GM19025 (cell line): ENCODE results near the gene TRIM59.
"Not testable (repeated sequence)": the region's sequence is repeated elsewhere in the genome, so short reads cannot be mapped to it uniquely, and the experiment has no call there.

Source experiments
- ATAC-seq: cut with Tn5 transposase; IDR thresholded peaks from one replicate; pipeline ENCODE4 v1.9.1; 2021; ENCODE audit warnings: mild to moderate bottlenecking, low read depth, moderate library complexity; ENCODE audit not compliant: unreplicated experiment

TRIM59 gene

DNA sequence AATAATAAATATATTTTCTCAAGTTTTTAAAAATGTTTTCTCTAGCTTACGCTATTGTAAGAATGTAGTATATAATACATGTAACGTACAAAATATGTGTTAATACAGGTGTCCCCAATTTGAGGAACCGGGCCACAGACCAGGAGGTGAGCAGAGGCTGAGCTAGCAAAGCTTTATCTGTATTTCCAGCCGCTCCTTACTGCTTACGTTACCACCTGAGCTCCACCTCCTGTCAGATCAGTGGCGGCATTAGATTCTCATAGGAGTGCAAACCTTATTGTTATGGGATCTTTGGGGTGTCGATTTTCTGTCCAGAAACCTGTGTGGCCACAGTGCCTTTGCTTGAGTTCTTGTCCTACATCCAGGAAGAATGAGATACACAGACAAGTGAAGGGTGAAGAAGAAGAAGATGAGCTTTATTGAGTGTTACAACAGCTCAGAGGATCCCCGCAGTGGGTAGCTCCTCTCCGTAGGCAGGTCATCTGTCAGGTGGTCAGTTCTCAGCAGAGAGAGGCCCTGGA is 9.9 kb upstream of the TRIM59 start:
- no peak for ATAC-seq

DNA sequence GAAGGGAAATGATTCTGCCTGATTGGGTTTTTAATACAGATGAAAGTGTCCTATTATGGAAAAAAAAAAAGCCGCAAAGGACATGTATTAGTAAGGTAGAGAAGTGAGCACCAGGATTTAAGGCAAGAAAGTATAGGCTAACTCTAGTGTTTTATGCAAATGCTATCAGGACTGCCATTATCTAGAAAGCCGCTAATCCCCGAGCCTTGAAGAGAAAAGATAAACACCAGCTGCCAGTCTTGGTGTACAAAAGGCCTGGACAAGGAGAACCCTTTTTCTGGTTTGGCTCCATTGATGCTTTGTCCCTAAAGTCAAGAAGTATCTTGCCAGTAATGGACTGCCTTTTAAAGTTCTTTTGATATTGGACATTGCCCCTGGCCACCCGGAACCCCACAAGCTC is 8.6 kb upstream of the TRIM59 start:
- no peak for ATAC-seq

DNA sequence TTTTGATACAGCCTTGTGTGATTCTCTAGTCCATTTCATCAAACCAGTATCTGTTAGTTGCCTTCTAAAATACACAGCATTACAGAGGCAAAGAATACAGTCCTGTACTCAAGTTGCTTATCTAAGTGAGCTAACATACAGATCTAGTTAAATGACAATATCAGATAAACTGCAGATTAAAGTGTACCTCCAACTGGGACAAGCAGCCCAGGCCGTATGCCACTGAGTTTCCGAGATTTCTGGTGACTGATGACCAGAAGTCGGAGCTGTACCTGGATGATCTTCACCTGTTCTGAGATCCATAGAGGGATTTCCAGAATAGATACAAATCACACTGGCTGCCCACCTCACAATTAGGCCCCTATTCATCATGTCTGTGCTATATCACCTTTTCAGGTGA is 6.3 kb upstream of the TRIM59 start:
- ATAC-seq: no peak

DNA sequence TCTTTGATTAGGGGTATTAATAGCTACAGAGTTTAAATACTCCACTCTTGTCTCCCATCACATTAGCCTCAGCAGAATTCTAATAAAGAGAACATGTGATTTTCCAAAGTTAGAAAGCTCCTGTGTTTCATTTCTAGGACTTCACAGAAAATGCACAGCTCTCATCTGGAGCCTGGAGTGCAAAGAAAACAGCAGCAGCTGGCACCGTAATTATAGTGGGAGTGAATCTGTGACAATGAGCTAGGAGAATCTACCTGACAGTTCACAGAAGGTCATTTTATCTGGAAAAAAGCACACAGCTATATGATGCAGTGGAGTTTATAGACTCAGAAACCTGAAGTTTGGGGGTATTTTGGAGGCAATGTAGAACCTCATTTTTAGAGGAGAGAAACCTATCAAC is 5.4 kb upstream of the TRIM59 start:
- ATAC-seq: no peak

DNA sequence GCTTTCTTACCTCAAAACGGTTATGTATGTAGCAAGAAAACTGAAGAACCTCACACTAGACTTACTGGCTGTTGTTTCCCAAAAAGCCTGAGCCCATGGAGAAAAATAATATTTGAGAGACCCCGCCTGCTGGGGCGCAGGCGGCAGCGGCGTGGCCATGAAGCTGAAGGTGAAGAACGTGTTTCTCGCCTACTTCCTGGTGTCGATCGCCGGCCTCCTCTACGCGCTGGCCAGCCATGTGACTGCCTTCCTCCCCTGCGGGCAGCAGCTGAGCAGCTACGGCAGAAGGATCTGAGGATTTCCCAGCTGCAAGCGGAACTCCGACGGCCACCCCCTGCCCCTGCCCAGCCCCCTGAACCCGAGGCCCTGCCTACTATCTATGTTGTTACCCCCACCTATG is 2.7 kb upstream of the TRIM59 start:
- ATAC-seq: not testable (repeated sequence)

DNA sequence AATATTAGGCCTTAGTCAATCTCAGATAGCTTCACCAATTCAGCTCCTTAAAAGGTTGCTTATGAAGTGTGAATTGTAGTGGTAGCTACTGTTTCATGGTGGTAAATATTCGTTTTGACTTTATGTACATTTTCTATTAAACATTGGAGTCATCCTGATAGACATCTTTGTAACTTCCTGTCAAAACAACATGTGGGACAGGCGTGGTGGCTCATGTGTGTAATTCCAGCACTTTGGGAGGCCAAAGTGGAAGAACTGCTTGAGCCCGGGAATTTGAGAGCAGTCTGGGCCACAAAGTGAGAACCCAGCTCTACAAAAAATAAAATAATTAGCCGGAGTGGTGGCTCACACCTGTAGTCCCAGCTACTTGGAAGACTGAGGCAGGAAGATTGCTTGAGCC is 2.0 kb upstream of the TRIM59 start:
- ATAC-seq: no peak

DNA sequence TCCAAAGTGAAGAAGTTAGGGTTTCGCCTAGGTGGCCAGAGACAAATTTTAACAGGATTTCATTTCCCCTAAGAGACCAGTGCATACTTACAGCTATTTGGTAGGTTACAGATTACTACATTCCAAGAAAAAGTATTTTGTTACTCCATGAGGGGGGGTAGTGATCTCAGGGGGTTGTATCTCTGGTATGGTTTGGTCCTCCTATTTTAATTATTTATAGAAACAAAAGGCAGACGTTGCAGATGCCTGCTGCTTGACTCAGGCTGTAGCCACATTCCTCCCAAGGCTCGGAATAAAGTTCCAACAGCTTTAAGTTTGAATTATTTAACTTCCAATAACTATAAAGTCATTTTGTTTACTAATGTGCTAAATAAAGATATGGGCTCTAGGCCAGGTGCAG is 1.3 kb upstream of the TRIM59 start:
- no peak for ATAC-seq

DNA sequence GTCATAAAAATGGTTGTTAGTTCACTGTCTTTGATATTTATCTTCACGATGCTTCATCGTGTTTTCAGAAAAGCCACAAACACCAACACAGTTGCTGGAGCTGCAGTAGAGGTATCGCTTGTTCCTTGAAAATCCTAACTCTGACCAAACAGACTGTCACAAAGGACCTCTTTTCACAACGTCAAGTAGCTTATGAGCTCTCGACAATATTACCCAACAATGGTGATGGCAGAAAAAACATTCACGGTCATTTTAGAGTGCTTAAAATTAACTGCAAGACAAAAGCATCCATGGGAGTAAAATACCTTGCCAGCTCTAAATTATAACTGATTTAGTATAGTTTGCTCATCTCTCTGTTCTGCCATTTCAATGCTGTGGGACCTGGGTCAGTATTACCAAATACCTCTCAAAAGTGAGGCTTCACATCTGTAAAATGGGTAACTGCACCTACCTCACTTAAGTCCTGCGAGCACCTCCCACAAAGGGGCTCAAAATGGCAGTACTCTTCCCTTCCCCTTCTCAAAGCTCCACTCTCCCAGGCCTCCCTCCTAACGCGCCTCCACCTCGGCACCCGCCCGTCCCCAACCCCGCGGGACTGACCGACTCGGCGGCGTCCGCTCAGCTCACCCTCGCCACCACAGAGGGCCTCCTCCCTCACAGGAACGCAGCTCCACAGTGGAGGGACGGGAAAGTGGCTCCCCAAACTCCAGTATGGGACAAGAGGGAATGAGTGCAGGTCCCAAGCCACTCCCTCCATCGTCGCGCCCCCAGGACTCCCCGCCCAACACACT is 546 bp downstream of the TRIM59 start:
- ATAC-seq: peak; percentile 31

DNA sequence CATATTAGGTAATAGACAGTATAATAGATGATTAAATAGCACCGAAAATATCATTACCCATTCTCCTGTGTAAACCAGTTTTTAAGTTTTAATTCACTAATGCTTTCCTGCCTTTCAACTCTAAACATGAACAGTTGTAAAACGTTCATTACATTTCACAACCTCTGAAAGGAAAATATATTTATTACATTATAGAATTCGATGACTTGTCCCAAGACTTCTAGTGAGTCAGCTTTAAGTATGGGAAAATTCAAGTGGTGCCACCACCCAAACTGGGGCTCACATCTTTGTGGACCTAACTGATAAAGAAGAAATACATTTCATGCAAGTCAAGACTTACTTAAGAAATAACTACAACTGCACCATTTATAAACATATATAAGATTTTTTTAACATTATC is 2.0 kb downstream of the TRIM59 start:
- ATAC-seq: no peak

DNA sequence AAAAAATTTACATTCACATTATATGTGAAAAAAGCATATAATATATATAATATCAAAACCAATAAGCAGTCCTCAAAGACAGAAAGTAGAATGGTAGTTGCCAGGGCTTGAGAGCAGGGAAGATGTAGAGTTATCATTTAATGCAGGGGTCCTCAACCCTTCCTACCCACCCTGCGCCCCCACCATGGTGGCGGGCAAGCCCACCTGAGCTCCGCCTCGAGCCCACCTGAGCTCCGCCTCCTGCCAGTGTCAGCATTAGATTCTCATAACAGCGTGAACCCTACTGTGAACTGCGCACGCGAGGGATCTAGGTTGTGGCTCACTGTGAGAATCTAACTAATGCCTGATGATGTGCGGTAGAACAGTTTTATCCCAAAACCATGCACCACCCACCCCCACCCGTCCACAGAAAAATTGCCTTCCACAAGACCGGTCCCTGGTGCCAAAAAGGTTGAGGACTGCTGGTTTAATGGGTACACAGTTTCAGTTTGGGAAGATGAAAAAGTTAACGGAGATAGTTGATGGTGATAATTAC is 3.0 kb downstream of the TRIM59 start:
- ATAC-seq: no peak

DNA sequence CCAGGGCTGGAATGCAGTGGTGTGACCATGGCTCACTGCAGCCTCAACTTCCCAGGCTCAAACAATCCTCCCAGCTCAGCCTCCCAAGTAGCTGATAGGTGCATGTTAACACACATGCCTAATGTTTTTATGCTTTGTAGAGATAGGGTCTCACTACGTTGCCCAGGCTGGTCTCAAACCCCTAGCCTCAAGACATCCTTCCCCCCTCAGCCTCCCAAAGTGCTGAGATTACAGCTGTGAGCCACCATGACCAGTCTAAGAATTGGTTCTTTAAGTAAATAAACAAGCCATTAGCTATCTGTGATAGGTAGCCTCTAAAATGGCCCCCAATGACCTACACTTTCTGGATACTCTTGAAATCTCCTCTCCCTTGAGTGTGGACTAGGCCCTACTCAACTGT is 3.7 kb downstream of the TRIM59 start:
- no peak for ATAC-seq

DNA sequence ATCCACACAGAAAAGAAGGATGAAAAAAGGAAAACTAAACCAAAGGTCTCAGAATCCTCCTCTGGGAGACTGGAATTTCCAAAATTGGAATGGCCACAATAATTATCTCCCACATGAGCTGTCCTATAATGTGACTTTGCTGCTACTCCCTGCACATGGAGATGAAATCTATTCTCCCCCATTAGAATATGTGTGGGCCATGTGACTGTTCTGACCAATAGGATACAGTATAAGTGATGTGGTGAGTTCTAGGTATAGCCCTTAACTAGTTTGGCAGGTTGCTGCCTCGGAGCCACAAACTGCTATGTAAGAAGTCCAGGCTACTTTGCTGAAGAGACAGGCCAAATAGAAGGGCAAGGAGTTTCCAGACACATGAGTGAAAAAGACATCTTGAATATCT is 5.2 kb downstream of the TRIM59 start:
- ATAC-seq: no peak

DNA sequence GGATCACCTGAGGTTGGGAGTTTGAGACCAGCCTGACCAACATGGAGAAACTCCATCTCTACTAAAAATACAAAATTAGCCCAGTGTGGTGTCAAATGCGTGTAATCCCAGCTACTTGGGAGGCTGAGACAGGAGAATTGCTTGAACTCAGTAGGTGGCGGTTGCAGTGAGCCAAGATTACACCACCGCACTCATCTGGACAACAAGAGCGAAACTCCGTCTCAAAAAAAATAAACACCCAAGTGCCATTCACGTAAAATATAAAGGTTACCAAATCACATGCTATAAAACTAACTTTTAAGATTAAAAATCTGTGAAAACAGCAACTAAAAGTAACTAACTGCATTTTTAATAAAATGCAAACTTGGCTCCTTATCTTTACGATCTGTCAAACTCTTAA is 8.9 kb downstream of the TRIM59 start:
- no peak for ATAC-seq

DNA sequence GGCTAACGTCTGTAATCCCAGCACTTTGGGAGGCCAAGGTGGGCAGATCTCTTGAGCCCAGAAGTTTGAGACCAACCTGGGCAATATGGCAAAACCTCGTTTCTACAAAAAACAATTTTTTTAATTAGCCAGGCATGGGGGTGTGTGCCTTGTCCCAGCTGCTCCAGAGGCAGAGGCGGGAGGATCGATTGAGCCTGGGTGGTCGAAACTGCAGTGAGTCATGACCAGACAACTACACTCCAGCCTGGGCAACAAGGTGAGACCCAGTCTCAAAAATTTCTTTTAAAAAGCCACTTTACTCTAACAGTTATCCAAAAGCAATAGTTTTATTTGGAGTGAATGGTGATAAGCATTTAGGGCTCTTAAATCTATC is 12.5 kb downstream of the TRIM59 start:
- ATAC-seq: no peak

DNA sequence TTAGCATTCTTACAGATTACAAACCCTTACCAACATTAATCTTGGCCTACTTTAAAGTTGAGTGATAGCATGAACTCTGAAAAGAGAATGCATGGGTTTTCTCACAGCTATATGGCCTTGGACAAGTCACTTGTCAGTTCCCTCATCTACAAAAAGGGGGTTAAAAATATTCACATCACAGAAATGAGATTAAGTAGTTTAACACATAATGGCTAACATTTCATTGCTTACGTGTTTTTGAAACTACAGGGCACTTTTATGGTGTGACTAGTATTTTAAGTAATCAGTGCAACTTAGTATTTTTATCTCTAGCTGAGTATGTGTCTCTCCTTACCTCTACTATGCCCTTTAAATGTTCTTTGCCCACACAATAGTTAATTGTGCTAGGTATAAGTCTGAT is 13.8 kb downstream of the TRIM59 start:
- ATAC-seq: no peak

DNA sequence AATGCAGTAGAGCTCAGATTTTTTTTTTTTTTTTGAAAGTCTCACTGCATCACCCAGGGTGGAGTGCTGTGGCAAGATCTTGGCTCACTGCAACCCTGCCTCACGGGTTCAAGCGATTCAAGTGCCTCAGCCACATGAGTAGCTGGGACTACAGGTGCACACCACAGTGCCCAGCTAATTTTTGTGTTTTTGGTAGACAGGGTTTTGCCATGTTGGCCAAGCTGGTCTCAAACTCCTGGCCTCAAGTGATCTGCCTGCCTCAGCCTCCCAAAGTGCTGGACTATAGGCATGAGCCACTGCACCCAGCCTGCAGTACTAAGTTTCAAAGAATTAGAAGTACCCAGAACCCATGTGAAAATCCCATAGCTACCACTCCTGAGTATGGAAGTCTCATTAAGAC is 14.5 kb downstream of the TRIM59 start:
- ATAC-seq: no peak

DNA sequence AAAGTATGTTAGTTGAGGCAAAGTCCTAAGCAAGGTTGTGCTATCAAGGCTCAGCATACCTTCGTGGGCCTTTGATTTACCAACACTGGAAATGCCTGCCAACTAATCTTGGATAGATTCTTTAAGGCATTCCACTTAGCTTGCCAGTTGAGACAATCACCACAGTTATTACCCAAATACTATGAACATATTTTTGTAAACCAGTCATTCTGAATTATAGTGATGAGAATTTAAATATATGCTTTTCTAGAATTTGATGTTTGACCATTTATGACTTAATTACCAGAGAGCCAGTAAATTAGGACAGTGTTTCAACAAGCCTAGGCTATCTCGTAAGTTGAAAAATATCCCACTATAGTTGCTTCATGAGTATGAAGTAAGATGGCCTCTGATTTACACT is 15.5 kb downstream of the TRIM59 start:
- ATAC-seq: no peak

DNA sequence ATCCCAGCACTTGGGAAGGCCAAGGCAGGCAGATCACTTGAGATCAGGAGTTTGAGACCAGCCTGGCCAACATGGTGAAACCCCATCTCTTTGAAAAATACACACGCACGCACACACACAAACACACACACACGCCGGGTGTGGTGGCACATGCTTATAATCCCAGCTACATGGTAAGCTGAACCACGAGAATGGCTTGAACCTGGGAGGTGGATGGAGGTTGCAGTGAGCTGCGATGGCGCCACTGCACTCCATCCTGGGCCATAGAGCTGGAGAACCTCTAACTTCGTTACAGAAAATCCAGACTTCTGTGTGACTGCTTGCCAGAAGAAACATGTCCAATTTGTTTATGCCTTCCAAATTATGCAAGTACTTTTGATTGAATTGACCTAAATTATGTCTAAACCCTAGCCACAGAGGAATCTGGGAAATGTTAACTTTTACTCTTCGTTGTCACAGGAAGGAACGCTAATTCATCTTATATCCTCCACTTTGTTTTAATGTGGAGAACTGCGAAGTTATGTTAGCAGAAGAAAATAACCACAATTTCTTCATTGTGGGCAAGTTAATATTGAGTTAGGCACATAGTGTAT is 21.7 kb downstream of the TRIM59 start:
- no peak for ATAC-seq

DNA sequence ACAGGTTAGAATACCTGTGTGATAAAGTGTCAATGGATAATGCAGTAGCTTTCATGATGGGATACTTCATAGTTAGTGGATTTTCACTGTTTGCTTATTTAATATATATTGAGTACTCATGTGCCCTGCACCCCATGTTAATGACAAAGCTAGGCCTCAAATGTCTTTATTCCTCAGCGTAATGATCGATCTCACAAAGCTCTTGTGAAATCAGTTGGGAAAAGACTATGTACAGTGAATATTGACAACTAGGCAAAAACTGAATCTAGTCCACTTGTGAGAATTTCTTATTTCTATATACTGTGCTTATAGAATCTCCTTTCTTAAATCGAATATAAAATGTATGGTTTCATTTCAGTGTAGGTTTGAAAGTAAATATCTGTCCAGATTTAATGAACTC is 32.3 kb downstream of the TRIM59 start:
- no peak for ATAC-seq

DNA sequence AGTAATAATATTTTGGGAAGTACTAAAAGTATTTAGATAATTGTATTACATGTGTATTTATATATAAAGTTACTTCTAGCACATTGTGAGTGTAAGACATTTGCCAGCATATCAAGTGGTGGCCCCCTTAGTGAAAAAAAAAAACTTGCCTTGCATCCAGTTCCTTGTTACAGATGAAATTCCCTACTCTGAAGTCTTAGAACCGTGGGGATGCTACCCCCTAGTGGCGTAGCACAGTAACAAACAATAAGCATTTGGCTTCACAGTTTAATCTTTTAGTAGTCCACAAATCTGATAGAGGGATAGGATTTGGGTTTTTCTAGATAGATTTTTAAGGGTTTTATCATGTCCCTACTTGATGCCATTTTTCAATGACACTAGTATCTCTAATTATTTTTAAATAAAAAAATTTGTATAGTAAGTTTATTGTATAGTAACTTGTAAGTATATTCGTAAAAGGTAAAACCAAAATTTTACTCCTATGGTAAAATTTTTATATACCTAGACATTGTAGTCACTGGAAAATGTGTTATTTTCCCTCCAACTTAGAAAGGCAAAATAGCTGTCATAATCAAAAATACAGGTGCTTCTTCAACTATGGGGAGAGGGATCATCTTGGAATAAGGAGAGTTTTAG is 35.9 kb downstream of the TRIM59 start:
- no peak for ATAC-seq

DNA sequence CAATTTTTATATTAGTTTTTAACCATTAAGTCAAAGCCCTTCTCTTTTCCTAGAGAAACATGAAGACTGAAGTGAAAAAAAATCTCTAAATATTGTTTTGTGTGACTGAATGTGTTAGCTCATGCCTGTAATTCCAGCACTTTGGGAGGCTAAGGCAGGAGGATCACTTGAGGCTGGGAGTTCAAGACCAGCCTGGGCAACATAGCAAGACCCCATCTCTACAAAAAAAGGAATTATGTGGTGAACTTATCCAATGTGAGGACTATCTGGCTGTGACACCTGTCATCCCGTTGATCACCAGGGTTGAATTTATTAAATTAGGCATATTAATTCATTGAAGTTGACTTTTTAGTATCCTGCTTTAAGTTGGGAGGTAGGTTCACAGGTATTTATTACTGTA is 37.1 kb downstream of the TRIM59 start:
- ATAC-seq: no peak
